Ishikawa (cell line): ENCODE measurements around the gene DRGX.

ENCODE experiments used
- CEBPB ChIP-seq: IDR thresholded peaks from 2 replicates; pipeline ENCODE4 v1.6.1; 2012
- CREB1 ChIP-seq: IDR thresholded peaks from 2 replicates; pipeline ENCODE4 v1.6.1; 2012; ENCODE audit warnings: low read depth
- EGR1 ChIP-seq: IDR thresholded peaks from 2 replicates; pipeline ENCODE4 v1.6.1; 2012
- EP300 ChIP-seq: IDR thresholded peaks from 2 replicates; pipeline ENCODE4 v1.6.1; 2012; ENCODE audit warnings: borderline replicate concordance
- FOXM1 ChIP-seq: IDR thresholded peaks from 2 replicates; pipeline ENCODE4 v1.6.1; 2012; ENCODE audit warnings: low read depth, borderline replicate concordance
- NFIC ChIP-seq: IDR thresholded peaks from 2 replicates; pipeline ENCODE4 v1.6.1; 2012
- RAD21 ChIP-seq: IDR thresholded peaks from 2 replicates; pipeline ENCODE4 v1.6.1; 2012; ENCODE audit warnings: low read depth
- REST ChIP-seq: IDR thresholded peaks from 2 replicates; pipeline ENCODE4 v1.6.1; 2012; ENCODE audit warnings: low read depth, mild to moderate bottlenecking
- TAF1 ChIP-seq: IDR thresholded peaks from 2 replicates; pipeline ENCODE4 v1.6.1; 2012; ENCODE audit warnings: low read depth, mild to moderate bottlenecking
- TCF12 ChIP-seq: IDR thresholded peaks from 2 replicates; pipeline ENCODE4 v1.6.1; 2012; ENCODE audit warnings: low read depth
- TEAD4 ChIP-seq: IDR thresholded peaks from 2 replicates; pipeline ENCODE4 v1.6.1; 2012
- USF1 ChIP-seq: IDR thresholded peaks from 2 replicates; pipeline ENCODE4 v1.6.1; 2012
- YY1 ChIP-seq: IDR thresholded peaks from 2 replicates; pipeline ENCODE4 v1.6.1; 2012; ENCODE audit warnings: low read depth
- ZBTB7A ChIP-seq: IDR thresholded peaks from 2 replicates; pipeline ENCODE4 v1.6.1; 2012; ENCODE audit warnings: low read depth
- TF ChIP-seq, protein P1 (sequence below): IDR thresholded peaks from 2 replicates; pipeline ENCODE4 v1.6.1; 2012

DRGX gene

DNA sequence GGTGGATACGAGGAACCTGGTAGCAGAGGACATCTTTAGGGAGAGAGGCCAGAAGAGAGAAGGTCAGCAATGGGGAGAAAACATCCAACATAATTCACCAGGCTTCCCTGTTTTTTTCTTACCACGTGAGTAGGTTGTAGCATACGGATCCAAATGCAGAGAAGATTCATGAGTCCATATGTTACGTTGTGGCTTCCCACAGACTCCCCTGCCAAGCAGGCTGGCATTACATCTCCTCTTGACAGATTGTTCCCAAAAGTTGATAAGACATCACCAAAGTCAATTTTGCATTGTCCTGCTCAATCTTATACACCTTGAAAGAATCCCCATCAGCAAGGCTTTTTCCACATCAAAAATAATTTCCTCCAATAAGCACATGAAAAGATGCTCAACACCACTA, 39.7 kb downstream of the DRGX start:
- no peak for TF ChIP-seq EGR1

DNA sequence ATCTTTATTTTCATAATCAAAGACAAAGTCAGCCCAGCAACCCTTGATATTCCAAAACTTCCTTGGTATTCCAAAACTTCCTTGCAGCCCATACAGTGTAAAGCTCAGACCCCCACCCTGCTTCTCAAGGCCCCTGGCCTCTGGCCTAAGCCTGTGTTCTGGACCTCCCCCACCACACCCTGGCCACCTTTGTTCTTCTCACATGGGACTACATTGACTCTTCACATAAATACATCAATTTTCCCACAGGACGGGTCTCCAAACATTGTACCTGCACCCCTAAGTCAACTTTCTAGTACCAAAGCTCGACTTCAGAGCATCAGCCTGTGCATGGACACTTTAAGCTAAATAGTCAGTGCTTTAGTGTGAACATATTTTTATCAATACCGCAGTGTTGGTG, 40.7 kb downstream of the DRGX start:
- TF ChIP-seq, protein P1, sequence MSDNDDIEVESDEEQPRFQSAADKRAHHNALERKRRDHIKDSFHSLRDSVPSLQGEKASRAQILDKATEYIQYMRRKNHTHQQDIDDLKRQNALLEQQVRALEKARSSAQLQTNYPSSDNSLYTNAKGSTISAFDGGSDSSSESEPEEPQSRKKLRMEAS, result no peak
- no peak for TF ChIP-seq EGR1
- TF ChIP-seq CEBPB, result no peak
- no peak for TF ChIP-seq USF1
- TF ChIP-seq RAD21, result no peak
- TF ChIP-seq REST, result no peak
- TF ChIP-seq ZBTB7A, result no peak
- no peak for TF ChIP-seq EP300
- TF ChIP-seq TAF1, result no peak
- no peak for TF ChIP-seq YY1
- no peak for TF ChIP-seq FOXM1
- no peak for TF ChIP-seq TEAD4
- TF ChIP-seq TCF12, result no peak

DNA sequence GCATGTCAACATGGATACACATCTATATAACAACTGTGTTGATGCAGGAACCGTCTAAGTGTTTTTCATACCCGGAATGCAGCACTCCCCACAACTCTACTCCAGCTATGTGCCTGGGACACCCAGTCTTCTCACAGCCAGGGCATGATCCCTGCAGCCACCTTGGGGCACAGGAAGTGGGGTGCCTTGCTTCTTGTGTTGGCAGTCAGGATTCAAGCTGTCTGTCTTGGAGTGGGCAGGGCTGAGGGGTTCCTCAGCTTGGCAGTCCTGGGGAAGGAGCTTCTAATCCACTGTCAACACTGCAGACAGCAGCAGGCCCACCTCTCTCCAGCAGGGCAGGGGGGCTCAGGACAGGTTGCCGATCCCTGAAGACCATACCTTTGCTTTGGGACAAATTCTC, 41.3 kb downstream of the DRGX start:
- TF ChIP-seq FOXM1 (no peak), EP300 (no peak), RAD21 (no peak), CREB1 (no peak), ZBTB7A (no peak), YY1 (no peak), EGR1 (no peak), TAF1 (no peak), TEAD4 (no peak), NFIC (no peak), TCF12 (no peak), REST (no peak), CEBPB (no peak), USF1 (no peak)
- TF ChIP-seq, protein P1, result no peak

DNA sequence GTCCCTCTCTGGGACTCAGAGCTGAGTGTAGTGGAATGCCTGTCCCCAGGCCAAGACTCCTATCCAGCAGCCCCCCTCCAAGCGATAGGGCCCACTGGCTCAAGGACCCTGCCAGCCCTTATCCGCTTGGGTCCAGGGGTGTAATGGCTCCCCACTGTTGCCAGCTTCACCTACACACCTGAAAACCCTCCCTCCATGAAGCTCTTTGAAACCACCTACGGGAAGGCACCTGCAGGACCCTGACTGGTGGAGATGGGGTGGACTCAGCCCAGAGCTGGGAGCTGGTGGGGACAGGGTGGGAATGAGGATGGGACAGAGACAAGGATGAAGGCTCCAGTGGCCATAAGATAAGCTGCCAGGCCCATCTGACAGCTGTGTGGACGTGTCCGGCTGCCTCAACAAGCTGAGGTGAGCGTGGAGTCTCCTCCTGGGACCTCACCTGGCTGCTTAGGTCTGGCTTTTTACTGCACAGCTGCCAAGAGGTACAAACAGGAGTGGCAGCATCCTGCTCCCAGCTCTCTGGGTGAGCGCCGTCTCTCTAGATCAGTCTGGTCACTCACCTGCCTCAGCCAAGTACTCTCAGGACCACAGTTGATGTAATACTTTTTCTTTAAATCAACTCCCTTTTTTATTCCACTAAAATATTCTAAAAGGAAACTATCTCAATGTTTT, 41.9 kb downstream of the DRGX start:
- TF ChIP-seq EGR1 (no peak), EP300 (no peak), CREB1 (no peak), RAD21 (no peak), TEAD4 (no peak), ZBTB7A (no peak), NFIC (no peak), REST (no peak)
- TF ChIP-seq, protein P1, result no peak
